ENCODE data around the gene IARS2.

DNA sequence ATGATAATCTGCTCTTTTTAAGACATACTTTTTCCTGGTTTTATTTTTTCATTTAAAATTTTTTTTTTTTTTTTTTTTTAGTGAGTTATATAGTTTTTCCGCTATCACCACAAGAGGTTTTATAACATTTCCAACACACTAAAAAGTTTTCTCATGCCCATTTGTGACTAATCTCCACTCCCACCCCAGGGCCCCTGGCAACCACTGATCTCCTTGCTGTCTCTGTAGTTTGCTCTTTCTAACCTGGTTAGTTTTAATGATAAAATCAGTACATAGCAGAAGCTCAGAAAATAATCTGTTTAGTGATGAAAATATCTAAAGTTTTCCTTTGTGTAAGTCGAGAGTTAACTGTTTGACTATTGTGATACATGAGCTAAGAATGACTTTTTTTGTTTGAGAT lies 41.8 kb downstream of the IARS2 start:
- TF ChIP-seq CTCF (IDR thresholded peaks at IDR 0.05) (no peak), POLR2A (IDR thresholded peaks at IDR 0.05) (no peak)

Data from vagina (tissue), 2 donors.